Vagina (tissue), 2 donors: Measurements from ENCODE around the gene PRSS16. TPM values are rescaled to one million over a fixed set of nuclear protein-coding genes. Genes with fewer than 3 reads are reported as not detected.

Experiments used
- DNase-seq, 2 donors: peaks; one replicate each; pipeline ENCODE4 v3.0.0-alpha.2; 2017; ENCODE audit errors: extremely low spot score in 2 of 2
- H3K27ac ChIP-seq: fragments of 200-600 bp; sonication (generic); one replicate; pipeline ENCODE4 v1.5.1; 2019
- H3K27me3 ChIP-seq: fragments of 200-600 bp; sonication (generic); one replicate; pipeline ENCODE4 v1.5.1; 2019
- H3K36me3 ChIP-seq, 2 donors: fragments of 200-600 bp; sonication (generic); one replicate each; pipeline ENCODE4 v1.5.1; 2017 to 2019
- H3K4me1 ChIP-seq: fragments of 200-600 bp; sonication (generic); one replicate; pipeline ENCODE4 v1.5.1; 2019
- H3K4me3 ChIP-seq, 2 donors: fragments of 200-600 bp; sonication (generic); 1 replicate in 1 of 2; 2 replicates in 1 of 2; pipeline ENCODE4 v1.5.1; 2016 to 2019
- H3K9me3 ChIP-seq: fragments of 200-600 bp; sonication (generic); one replicate; pipeline ENCODE4 v1.5.1; 2019
- CTCF ChIP-seq, 3 experiments: fragments of 450-650 bp in 2 of 3; fragments of 200-600 bp in 1 of 3; sonication (generic) in 1 of 3; IDR thresholded peaks; one replicate each; pipeline ENCODE4 v1.5.1; 2017 to 2019; ENCODE audit warnings: antibody characterized with exemption in 3 of 3, mild to moderate bottlenecking in 2 of 3, moderate library complexity in 2 of 3
- POLR2A ChIP-seq, 2 donors: fragments of 450-650 bp; IDR thresholded peaks; one replicate each; pipeline ENCODE4 v1.6.1; 2017; ENCODE audit warnings: antibody characterized with exemption in 2 of 2, mild to moderate bottlenecking in 2 of 2, moderate library complexity in 2 of 2
- POLR2AphosphoS5 ChIP-seq, 2 donors: sonication (generic); formaldehyde crosslinking; IDR thresholded peaks; one replicate each; pipeline ENCODE4 v1.9.0; 2017; ENCODE audit warnings: antibody characterized with exemption in 2 of 2, mild to moderate bottlenecking in 2 of 2, low read depth in 1 of 2; ENCODE audit not compliant: insufficient read depth in 1 of 2
- intact Hi-C: fragments of 100-400 bp; cut with DNase I; formaldehyde crosslinking; loops from one replicate; pipeline ENCODE4 v1.15.1; 2023
- total RNA-seq: library from RNA; depleted of rRNA; stranded (reverse); fragments of >200 nt; gene quantifications from one replicate; pipeline ENCODE4 v1.2.3, GENCODE V29; 2016

PRSS16 gene
- total RNA-seq, 1 donor from 2014 or later: 1.2 TPM

- DNase-seq: no peak
- H3K9me3 ChIP-seq: no peaks in the 10 kb centered on the region
These were observed 40.9 kb downstream of the PRSS16 start for GRCh38 chr6:27288136-27289044.

GRCh38 chr6:27290065-27290849 is 42.8 kb downstream of the PRSS16 start:
- H3K36me3 ChIP-seq: no peaks in the 10 kb centered on the region
- no peak overlapping the region for H3K4me3 ChIP-seq
- no peak for DNase-seq
- no peak for TF ChIP-seq POLR2AphosphoS5 (IDR thresholded peaks at IDR 0.05; ENCODE audit: insufficient read depth in 1 of 2, low read depth in 1 of 2)
- no peak for TF ChIP-seq CTCF (IDR thresholded peaks at IDR 0.05)
- no peak for TF ChIP-seq POLR2A (IDR thresholded peaks at IDR 0.05)
- intact Hi-C loops: no loop called here
- peaks cover 6% of the 10 kb centered on the region for H3K4me1 ChIP-seq
- H3K27me3 ChIP-seq: peaks cover 5% of the 10 kb centered on the region
- no peak overlapping the region for H3K27ac ChIP-seq
- H3K9me3 ChIP-seq: no peaks in the 10 kb centered on the region

More at GRCh38 chr6:27288136-27289044, 40.9 kb downstream of the PRSS16 start:
- no peak overlapping the region for H3K4me3 ChIP-seq
- H3K27ac ChIP-seq: no peak overlapping the region
- intact Hi-C loops: no loop called here
- H3K4me1 ChIP-seq: peaks cover 6% of the 10 kb centered on the region
- no peak for TF ChIP-seq POLR2A (IDR thresholded peaks at IDR 0.05)
- TF ChIP-seq POLR2AphosphoS5 (IDR thresholded peaks at IDR 0.05; ENCODE audit: insufficient read depth in 1 of 2, low read depth in 1 of 2): no peak
- TF ChIP-seq CTCF (IDR thresholded peaks at IDR 0.05): no peak
- peaks cover 5% of the 10 kb centered on the region for H3K27me3 ChIP-seq
- H3K36me3 ChIP-seq: no peaks in the 10 kb centered on the region

- no peak for DNase-seq
- peaks cover 6% of the 10 kb centered on the region for H3K4me1 ChIP-seq
- no peak overlapping the region for H3K4me3 ChIP-seq
- no peaks in the 10 kb centered on the region for H3K9me3 ChIP-seq
- no peaks in the 10 kb centered on the region for H3K36me3 ChIP-seq
- no peak overlapping the region for H3K27ac ChIP-seq
- H3K27me3 ChIP-seq: peaks cover 5% of the 10 kb centered on the region
- intact Hi-C loops: no loop called here
- TF ChIP-seq POLR2AphosphoS5 (IDR thresholded peaks at IDR 0.05; ENCODE audit: insufficient read depth in 1 of 2, low read depth in 1 of 2) (no peak), POLR2A (IDR thresholded peaks at IDR 0.05) (no peak), CTCF (IDR thresholded peaks at IDR 0.05) (no peak)
These were observed 43.3 kb downstream of the PRSS16 start for GRCh38 chr6:27290850-27291208.

- no peaks in the 10 kb centered on the region for H3K9me3 ChIP-seq
- no peak for DNase-seq
- H3K4me1 ChIP-seq: no peaks in the 10 kb centered on the region
- H3K27ac ChIP-seq: no peak overlapping the region
- no peak overlapping the region for H3K4me3 ChIP-seq
- no peaks in the 10 kb centered on the region for H3K27me3 ChIP-seq
- intact Hi-C loops: no loop called here
- TF ChIP-seq CTCF (IDR thresholded peaks at IDR 0.05) (no peak), POLR2A (IDR thresholded peaks at IDR 0.05) (no peak), POLR2AphosphoS5 (IDR thresholded peaks at IDR 0.05; ENCODE audit: insufficient read depth in 1 of 2, low read depth in 1 of 2) (no peak)
- H3K36me3 ChIP-seq: no peaks in the 10 kb centered on the region
These were observed 46.1 kb downstream of the PRSS16 start for GRCh38 chr6:27293436-27294098.
